ENCODE data around the gene ANKRD33B. TPM values are rescaled to one million over a fixed set of nuclear protein-coding genes. Genes with fewer than 3 reads are reported as not detected.
"Not testable (repeated sequence)": the region's sequence is repeated elsewhere in the genome, so short reads cannot be mapped to it uniquely, and the experiment has no call there.

Gene ANKRD33B
- total and polyA plus RNA-seq, 2 donors from 2014 or later: 4.8 to 20.3 TPM

- intact Hi-C loops (cut with DNase I): no loop called here
- TF ChIP-seq CTCF (IDR thresholded peaks at IDR 0.05; ENCODE audit: borderline replicate concordance, extremely low read depth, insufficient read depth): no peak
- no peak for FAIRE-seq
- Histone ChIP-seq H3K9me3 (ENCODE audit: control insufficient read depth in 2 of 3, insufficient read depth in 1 of 3, low read length in 3 of 3) (no peaks in the 10 kb centered on the region), H3K4me3 (ENCODE audit: low read length in 3 of 3) (no peak overlapping the region), H3K27me3 (ENCODE audit: control insufficient read depth, insufficient read depth, low read length) (peaks cover 2% of the 10 kb centered on the region), H3K4me1 (ENCODE audit: control insufficient read depth in 2 of 3, insufficient read depth in 2 of 3, low read depth in 1 of 3, low read length in 3 of 3) (no peaks in the 10 kb centered on the region), H3K9ac (ENCODE audit: low read length in 3 of 3) (no peak overlapping the region), H3K36me3 (ENCODE audit: control insufficient read depth in 2 of 3, insufficient read depth in 3 of 3, low read length in 3 of 3) (peaks cover 0 to 3% (median 0%) of the 10 kb centered on the region in 3 donors), H3K27ac (ENCODE audit: low read depth in 2 of 2, low read length in 2 of 2) (no peak overlapping the region)
- DNase-seq: no peak
Measured at GRCh38 chr5:10636363-10637142, 72.7 kb downstream of the ANKRD33B start.

GRCh38 chr5:10637944-10638343 is 74.1 kb downstream of the ANKRD33B start:
- TF ChIP-seq CTCF (IDR thresholded peaks at IDR 0.05; ENCODE audit: borderline replicate concordance, extremely low read depth, insufficient read depth): no peak
- Histone ChIP-seq H3K4me1 (ENCODE audit: control insufficient read depth in 2 of 3, insufficient read depth in 2 of 3, low read depth in 1 of 3, low read length in 3 of 3) (no peaks in the 10 kb centered on the region), H3K4me3 (ENCODE audit: low read length in 3 of 3) (no peak overlapping the region), H3K27me3 (ENCODE audit: control insufficient read depth, insufficient read depth, low read length) (peaks cover 2% of the 10 kb centered on the region), H3K36me3 (ENCODE audit: control insufficient read depth in 2 of 3, insufficient read depth in 3 of 3, low read length in 3 of 3) (peaks cover 0 to 3% (median 0%) of the 10 kb centered on the region in 3 donors), H3K9me3 (ENCODE audit: control insufficient read depth in 2 of 3, insufficient read depth in 1 of 3, low read length in 3 of 3) (no peaks in the 10 kb centered on the region), H3K9ac (ENCODE audit: low read length in 3 of 3) (no peak overlapping the region), H3K27ac (ENCODE audit: low read depth in 2 of 2, low read length in 2 of 2) (no peak overlapping the region)
- intact Hi-C loops (cut with DNase I): no loop called here
- FAIRE-seq (no peak), DNase-seq (no peak)

GRCh38 chr5:10638723-10639122 is 74.9 kb downstream of the ANKRD33B start:
- H3K9me3 ChIP-seq (ENCODE audit: control insufficient read depth in 2 of 3, insufficient read depth in 1 of 3, low read length in 3 of 3); DNase-seq; H3K4me1 ChIP-seq (ENCODE audit: control insufficient read depth in 2 of 3, insufficient read depth in 2 of 3, low read depth in 1 of 3, low read length in 3 of 3); H3K4me3 ChIP-seq (ENCODE audit: low read length in 3 of 3); H3K27ac ChIP-seq (ENCODE audit: low read depth in 2 of 2, low read length in 2 of 2); H3K36me3 ChIP-seq (ENCODE audit: control insufficient read depth in 2 of 3, insufficient read depth in 3 of 3, low read length in 3 of 3); intact Hi-C loops (cut with DNase I); FAIRE-seq; H3K9ac ChIP-seq (ENCODE audit: low read length in 3 of 3); H3K27me3 ChIP-seq (ENCODE audit: control insufficient read depth, insufficient read depth, low read length): not testable (repeated sequence)

GRCh38 chr5:10639846-10640368 is 76.0 kb downstream of the ANKRD33B start:
- no peak overlapping the region for H3K27ac ChIP-seq (ENCODE audit: low read depth in 2 of 2, low read length in 2 of 2)
- DNase-seq (no peak), FAIRE-seq (no peak)
- TF ChIP-seq CTCF (IDR thresholded peaks at IDR 0.05; ENCODE audit: borderline replicate concordance, extremely low read depth, insufficient read depth): no peak
- intact Hi-C loops (cut with DNase I): no loop called here
- peaks cover 2% of the 10 kb centered on the region for H3K27me3 ChIP-seq (ENCODE audit: control insufficient read depth, insufficient read depth, low read length)
- H3K36me3 ChIP-seq (ENCODE audit: control insufficient read depth in 2 of 3, insufficient read depth in 3 of 3, low read length in 3 of 3): peaks cover 0 to 3% (median 0%) of the 10 kb centered on the region in 3 donors
- no peak overlapping the region for H3K4me3 ChIP-seq (ENCODE audit: low read length in 3 of 3)
- no peak overlapping the region for H3K9ac ChIP-seq (ENCODE audit: low read length in 3 of 3)
- no peaks in the 10 kb centered on the region for H3K9me3 ChIP-seq (ENCODE audit: control insufficient read depth in 2 of 3, insufficient read depth in 1 of 3, low read length in 3 of 3)
- H3K4me1 ChIP-seq (ENCODE audit: control insufficient read depth in 2 of 3, insufficient read depth in 2 of 3, low read depth in 1 of 3, low read length in 3 of 3): no peaks in the 10 kb centered on the region
